ENCODE data around the gene LCP1. TPM values are rescaled to one million over a fixed set of nuclear protein-coding genes. Genes with fewer than 3 reads are reported as not detected.

The LCP1 gene
- total RNA-seq, 4 donors from 2014 or later: 3.7 to 12.5 (median 10.1) TPM

- intact Hi-C loops (cut with DNase I; ENCODE audit: low total_unique reads) (no loop called here), in situ Hi-C loops (cut with MboI; ENCODE audit: low sequenced_read_pairs in 4 of 4) (no loop called here)
- Histone ChIP-seq H3K4me3 (no peak overlapping the region), H3K27ac (no peak overlapping the region), H3K27me3 (peaks cover 0 to 9% (median 0%) of the 10 kb centered on the region in 3 donors), H3K9me3 (no peaks in the 10 kb centered on the region), H3K36me3 (no peaks in the 10 kb centered on the region), H3K4me1 (no peaks in the 10 kb centered on the region)
- ATAC-seq: no peak
- no peak for DNase-seq
- no peak for TF ChIP-seq POLR2A (IDR thresholded peaks at IDR 0.05)
- TF ChIP-seq, protein P1, sequence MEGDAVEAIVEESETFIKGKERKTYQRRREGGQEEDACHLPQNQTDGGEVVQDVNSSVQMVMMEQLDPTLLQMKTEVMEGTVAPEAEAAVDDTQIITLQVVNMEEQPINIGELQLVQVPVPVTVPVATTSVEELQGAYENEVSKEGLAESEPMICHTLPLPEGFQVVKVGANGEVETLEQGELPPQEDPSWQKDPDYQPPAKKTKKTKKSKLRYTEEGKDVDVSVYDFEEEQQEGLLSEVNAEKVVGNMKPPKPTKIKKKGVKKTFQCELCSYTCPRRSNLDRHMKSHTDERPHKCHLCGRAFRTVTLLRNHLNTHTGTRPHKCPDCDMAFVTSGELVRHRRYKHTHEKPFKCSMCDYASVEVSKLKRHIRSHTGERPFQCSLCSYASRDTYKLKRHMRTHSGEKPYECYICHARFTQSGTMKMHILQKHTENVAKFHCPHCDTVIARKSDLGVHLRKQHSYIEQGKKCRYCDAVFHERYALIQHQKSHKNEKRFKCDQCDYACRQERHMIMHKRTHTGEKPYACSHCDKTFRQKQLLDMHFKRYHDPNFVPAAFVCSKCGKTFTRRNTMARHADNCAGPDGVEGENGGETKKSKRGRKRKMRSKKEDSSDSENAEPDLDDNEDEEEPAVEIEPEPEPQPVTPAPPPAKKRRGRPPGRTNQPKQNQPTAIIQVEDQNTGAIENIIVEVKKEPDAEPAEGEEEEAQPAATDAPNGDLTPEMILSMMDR (IDR thresholded peaks at IDR 0.05 in 4 of 5, conservative IDR thresholded peaks at IDR 0.05 in 1 of 5): no peak
These were observed 93.0 kb downstream of the LCP1 start for GRCh38 chr13:46088821-46089562.

- Histone ChIP-seq H3K27me3 (peaks cover 0 to 9% (median 0%) of the 10 kb centered on the region in 3 donors), H3K9me3 (no peaks in the 10 kb centered on the region), H3K4me1 (no peaks in the 10 kb centered on the region), H3K4me3 (no peak overlapping the region), H3K36me3 (no peaks in the 10 kb centered on the region), H3K27ac (no peak overlapping the region)
- no peak for ATAC-seq
- intact Hi-C loops (cut with DNase I; ENCODE audit: low total_unique reads) (no loop called here), in situ Hi-C loops (cut with MboI; ENCODE audit: low sequenced_read_pairs in 4 of 4) (no loop called here)
- TF ChIP-seq POLR2A (IDR thresholded peaks at IDR 0.05): no peak
- TF ChIP-seq, protein P1 (IDR thresholded peaks at IDR 0.05 in 4 of 5, conservative IDR thresholded peaks at IDR 0.05 in 1 of 5): no peak
- DNase-seq: no peak
These were observed 94.5 kb downstream of the LCP1 start for GRCh38 chr13:46087481-46087880.

DNA sequence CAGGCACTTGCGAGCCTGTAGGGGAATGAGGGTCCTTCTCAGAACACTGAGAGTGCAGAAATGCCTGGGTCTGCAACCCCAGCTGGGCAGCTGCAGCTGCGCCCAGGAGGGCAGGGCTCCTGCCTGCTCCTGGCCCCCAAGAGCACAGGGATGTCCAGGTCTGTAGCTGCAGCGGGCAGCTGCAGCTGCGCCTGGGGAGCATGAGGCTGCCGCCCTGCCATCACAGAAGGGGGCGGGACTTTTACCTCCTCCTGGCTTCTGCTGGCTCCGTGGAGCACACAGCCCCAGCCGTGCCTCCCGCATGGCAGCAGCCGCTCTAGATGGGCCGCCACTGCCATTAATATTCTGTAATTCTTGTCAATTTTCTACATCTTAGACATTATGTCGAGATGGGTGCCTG lies 95.0 kb downstream of the LCP1 start:
- H3K4me1 ChIP-seq: no peaks in the 10 kb centered on the region
- H3K4me3 ChIP-seq: no peak overlapping the region
- TF ChIP-seq POLR2A (IDR thresholded peaks at IDR 0.05): no peak
- TF ChIP-seq, protein P1 (IDR thresholded peaks at IDR 0.05 in 4 of 5, conservative IDR thresholded peaks at IDR 0.05 in 1 of 5): no peak
- no peak overlapping the region for H3K27ac ChIP-seq
- DNase-seq (no peak), ATAC-seq (no peak)
- H3K27me3 ChIP-seq: peaks cover 0 to 9% (median 0%) of the 10 kb centered on the region in 3 donors
- H3K9me3 ChIP-seq: no peaks in the 10 kb centered on the region
- in situ Hi-C loops (cut with MboI; ENCODE audit: low sequenced_read_pairs in 4 of 4): no loop called here
- no peaks in the 10 kb centered on the region for H3K36me3 ChIP-seq
- intact Hi-C loops (cut with DNase I; ENCODE audit: low total_unique reads): no loop called here

DNA sequence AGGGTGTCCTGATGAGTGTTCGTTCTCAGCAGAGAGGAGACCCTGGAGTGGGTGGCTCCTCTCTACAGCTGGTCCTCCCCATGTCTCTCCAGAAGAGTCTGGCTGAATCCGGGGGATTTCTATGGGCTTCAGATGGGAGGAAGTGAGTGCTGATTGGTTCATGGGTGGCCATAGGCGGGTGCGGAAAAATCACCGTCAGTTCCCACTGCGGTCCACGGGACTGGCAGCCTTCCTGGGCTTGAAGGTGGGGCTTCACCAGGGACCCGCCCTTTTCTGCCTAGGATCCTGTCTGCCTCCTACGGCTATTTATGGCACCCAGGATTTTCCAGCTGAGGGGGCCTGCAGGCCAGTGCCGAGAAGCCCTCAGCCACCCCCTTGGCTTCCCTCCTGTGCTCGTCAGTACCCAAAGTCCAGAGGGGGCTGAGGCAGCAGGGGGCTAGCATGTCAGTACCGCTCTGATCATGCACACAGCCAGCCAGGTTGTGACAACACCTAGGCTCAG lies 95.5 kb downstream of the LCP1 start:
- TF ChIP-seq POLR2A (IDR thresholded peaks at IDR 0.05): no peak
- H3K27me3 ChIP-seq: peaks cover 0 to 9% (median 0%) of the 10 kb centered on the region in 3 donors
- ATAC-seq: no peak
- no peaks in the 10 kb centered on the region for H3K36me3 ChIP-seq
- H3K4me1 ChIP-seq: no peaks in the 10 kb centered on the region
- no peak for DNase-seq
- no peaks in the 10 kb centered on the region for H3K9me3 ChIP-seq
- no peak overlapping the region for H3K27ac ChIP-seq
- H3K4me3 ChIP-seq: no peak overlapping the region
- intact Hi-C loops (cut with DNase I; ENCODE audit: low total_unique reads): no loop called here
- in situ Hi-C loops (cut with MboI; ENCODE audit: low sequenced_read_pairs in 4 of 4): no loop called here

DNA sequence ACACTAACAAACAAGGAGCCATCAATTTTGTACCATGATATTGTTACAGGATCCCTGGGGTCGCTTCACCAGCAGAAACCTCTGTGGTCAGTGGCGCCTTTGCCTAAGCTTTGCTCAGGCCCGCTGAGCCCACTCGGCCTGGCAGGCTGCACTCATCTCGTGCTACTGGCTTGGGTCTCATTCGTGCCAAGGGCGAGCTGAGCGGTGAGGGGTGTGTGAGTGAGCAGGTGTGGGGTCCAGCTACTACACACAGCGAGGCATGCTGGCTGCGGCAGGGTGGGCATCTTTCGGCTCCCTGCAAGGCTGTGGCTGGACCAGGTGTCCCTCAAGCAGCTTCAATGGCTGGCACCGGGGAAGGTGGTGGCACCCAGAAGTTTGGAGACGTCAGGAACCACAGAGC lies 96.2 kb downstream of the LCP1 start:
- Histone ChIP-seq H3K4me3 (no peak overlapping the region), H3K27me3 (peaks cover 0 to 9% (median 0%) of the 10 kb centered on the region in 3 donors), H3K36me3 (no peaks in the 10 kb centered on the region), H3K4me1 (no peaks in the 10 kb centered on the region), H3K9me3 (no peaks in the 10 kb centered on the region), H3K27ac (no peak overlapping the region)
- intact Hi-C loops (cut with DNase I; ENCODE audit: low total_unique reads): no loop called here
- ATAC-seq: no peak
- in situ Hi-C loops (cut with MboI; ENCODE audit: low sequenced_read_pairs in 4 of 4): no loop called here
- TF ChIP-seq POLR2A (IDR thresholded peaks at IDR 0.05): no peak
- TF ChIP-seq, protein P1 (IDR thresholded peaks at IDR 0.05 in 4 of 5, conservative IDR thresholded peaks at IDR 0.05 in 1 of 5): no peak
- no peak for DNase-seq
